Measurements from ENCODE around the gene SPG7. TPM values are rescaled to one million over a fixed set of nuclear protein-coding genes. Genes with fewer than 3 reads are reported as not detected.

The SPG7 gene
- total and polyA plus RNA-seq, 5 experiments from 2014 or later, result 44.8 to 169 (median 58.2) TPM

DNA sequence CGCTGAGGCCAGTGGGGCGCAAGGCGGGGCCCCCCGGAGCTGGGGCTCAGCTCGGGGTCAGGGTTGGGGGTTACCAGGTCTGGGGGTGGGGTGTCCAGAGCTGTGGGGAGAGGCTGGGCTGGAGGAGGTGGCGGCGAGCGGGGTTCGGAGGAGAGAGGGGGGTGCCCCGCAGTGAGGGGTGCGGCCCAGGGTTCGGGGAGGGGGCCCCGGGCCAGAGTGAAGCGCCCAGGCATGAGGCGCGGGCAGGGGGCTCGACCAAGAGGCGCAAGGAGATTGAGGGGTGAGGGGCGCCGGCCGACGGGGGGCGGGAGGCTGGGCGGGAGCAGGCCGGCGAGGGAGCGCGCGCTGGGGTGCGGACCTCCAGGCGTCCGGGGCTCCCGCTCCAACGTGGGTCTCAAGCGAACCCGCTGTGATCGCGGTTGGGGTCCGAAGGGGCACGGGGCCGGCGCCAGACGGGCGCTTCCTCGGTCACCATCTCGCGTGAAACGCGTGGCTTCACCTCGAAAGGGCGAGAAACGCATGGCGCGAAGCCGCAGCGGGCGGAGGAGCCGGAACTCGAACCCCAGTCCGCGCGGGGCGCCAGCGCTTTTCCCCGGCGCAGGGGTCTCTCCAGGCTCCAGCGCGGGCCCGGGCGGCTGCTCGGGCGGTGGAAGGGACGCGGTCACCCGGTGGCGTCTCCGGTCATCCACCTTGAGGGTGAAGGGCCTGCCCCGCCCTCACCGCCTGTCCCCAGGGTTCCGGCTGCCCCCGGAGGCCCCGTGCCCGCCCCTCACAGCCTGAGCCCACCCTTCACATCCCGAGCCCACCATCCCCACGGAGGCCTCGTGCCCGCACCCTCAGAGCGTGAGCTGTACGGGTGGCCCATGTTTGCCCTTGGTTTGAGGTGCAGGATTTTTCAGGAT lies 68.2 kb downstream of the SPG7 start:
- no peak overlapping the region for H3K4me3 Mint-ChIP-seq
- no peaks in the 10 kb centered on the region for H3K36me3 Mint-ChIP-seq
- peaks cover 3 to 26% (median 9%) of the 10 kb centered on the region in 5 donors for H3K27me3 Mint-ChIP-seq
- no peak overlapping the region for H3K27ac Mint-ChIP-seq
- peaks cover 9 to 18% (median 13%) of the 10 kb centered on the region in 4 donors for H3K4me1 Mint-ChIP-seq
- POLR2A ChIA-PET, result interaction anchor here (0.6 to 1.5 kb wide), 2 partner anchors 11 to 209 kb away, joined by 7 to 9 read pairs; no protein-coding TSS in a partner anchor
- DNase-seq, result no peak
- ATAC-seq, result no peak
- no peaks in the 10 kb centered on the region for H3K9me3 Mint-ChIP-seq

DNA sequence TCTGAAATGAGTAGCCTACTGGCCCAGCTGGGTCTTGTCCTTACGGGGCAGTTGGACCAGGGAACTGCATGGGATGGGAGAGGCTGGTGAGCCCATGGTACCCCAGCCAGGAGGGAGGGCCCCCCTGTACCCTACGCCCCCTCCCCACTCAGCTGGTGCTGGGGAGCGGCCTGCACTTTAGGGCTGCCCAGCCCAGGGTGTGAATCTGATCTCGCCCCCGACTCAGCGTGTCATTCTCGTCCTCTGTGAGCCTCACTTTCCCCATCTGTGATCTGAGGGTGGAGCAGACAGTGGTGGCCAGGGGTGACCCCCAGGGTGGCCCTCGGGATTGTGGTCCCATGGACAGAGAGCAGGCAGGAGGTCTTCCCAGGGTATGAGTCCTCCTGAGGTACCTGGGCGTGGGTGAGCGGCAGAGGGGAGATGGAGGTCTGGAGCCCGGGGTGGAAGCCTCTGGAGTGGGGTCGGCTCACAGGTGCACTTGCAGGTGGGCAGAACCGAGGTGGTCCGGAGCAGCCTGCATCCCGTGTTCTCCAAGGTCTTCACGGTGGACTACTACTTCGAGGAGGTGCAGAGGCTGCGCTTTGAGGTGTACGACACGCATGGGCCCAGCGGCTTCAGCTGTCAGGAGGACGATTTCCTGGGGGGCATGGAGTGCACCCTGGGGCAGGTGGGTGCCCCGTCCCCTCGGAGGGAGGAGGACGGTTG lies 69.0 kb downstream of the SPG7 start:
- H3K27me3 Mint-ChIP-seq, result peaks cover 3 to 22% (median 9%) of the 10 kb centered on the region in 5 donors
- no peaks in the 10 kb centered on the region for H3K9me3 Mint-ChIP-seq
- POLR2A ChIA-PET, result interaction anchor here (0.6 to 0.7 kb wide), 2 partner anchors 13 to 209 kb away, joined by 4 to 7 read pairs; no protein-coding TSS in a partner anchor
- peak overlapping the region in 1 of 10 donors; percentile 48 for H3K27ac Mint-ChIP-seq
- no peaks in the 10 kb centered on the region for H3K36me3 Mint-ChIP-seq
- H3K4me1 Mint-ChIP-seq, result peaks cover 3 to 13% (median 7%) of the 10 kb centered on the region in 4 donors
- no peak for ATAC-seq
- no peak for DNase-seq
- peak overlapping the region in 4 of 10 donors; percentile 25 to 71 (median 26) for H3K4me3 Mint-ChIP-seq

DNA sequence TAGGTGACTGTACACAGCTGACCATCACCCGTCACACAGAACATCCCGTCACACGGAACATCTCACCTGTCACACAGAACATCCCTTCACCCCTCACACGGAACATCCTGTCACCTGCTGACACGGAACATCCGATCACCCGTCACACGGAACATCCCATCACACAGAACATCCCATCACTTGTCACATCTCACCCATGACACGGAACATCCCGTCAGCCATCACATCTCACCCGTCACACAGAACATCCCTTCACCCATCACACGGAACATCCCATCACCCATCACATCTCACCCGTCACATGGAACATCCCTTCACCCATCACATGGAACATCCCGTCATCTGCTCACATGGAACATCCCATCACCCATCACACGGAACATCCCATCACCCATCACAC lies 71.1 kb downstream of the SPG7 start:
- H3K27ac Mint-ChIP-seq, result no peak overlapping the region
- POLR2A ChIA-PET, result interaction anchor here (0.7 kb wide), 2 partner anchors 145 to 171 kb away, joined by 3 to 4 read pairs; no protein-coding TSS in a partner anchor

DNA sequence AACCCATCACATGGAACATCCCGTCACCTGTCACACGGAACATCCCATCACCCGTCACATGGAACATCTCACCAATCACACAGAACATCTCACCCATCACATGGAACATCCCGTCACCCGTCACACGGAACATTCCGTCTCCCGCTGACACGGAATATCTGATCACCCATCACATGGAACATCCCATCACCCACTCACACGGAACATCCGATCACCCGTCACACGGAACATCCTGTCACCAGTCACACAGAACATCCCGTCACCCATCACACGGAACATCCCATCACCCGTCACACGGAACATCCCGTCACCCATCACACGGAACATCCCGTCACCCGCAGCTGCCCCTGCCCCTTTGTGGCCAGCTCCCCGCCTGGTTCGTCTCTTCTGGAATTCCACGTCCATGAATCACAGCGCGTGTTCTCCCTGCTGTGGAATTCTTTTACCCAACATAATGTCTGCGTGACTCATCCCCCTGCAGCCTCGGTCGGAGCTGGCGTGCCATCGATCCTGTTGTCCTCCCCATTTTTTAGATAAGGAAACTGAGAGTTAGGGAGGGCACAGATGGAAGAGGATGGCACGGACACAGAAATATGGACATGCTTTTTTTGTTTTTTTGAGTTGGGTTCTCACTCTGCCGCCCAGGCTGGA lies 73.0 kb downstream of the SPG7 start:
- DNase-seq, result no peak
- Mint-ChIP-seq H3K4me1 (no peaks in the 10 kb centered on the region), H3K9me3 (no peaks in the 10 kb centered on the region), H3K36me3 (no peaks in the 10 kb centered on the region), H3K27me3 (peaks cover 0 to 7% (median 0%) of the 10 kb centered on the region in 5 donors), H3K4me3 (no peak overlapping the region), H3K27ac (no peak overlapping the region)
- ATAC-seq, result no peak
- POLR2A ChIA-PET, result no interaction called here

More for the DNA sequence above, 71.1 kb downstream of the SPG7 start:
- Mint-ChIP-seq H3K9me3 (no peaks in the 10 kb centered on the region), H3K36me3 (no peaks in the 10 kb centered on the region), H3K4me1 (peaks cover 0 to 2% (median 0%) of the 10 kb centered on the region in 4 donors), H3K4me3 (no peak overlapping the region), H3K27me3 (peaks cover 0 to 7% (median 0%) of the 10 kb centered on the region in 5 donors)
- DNase-seq (no peak), ATAC-seq (no peak)

DNA sequence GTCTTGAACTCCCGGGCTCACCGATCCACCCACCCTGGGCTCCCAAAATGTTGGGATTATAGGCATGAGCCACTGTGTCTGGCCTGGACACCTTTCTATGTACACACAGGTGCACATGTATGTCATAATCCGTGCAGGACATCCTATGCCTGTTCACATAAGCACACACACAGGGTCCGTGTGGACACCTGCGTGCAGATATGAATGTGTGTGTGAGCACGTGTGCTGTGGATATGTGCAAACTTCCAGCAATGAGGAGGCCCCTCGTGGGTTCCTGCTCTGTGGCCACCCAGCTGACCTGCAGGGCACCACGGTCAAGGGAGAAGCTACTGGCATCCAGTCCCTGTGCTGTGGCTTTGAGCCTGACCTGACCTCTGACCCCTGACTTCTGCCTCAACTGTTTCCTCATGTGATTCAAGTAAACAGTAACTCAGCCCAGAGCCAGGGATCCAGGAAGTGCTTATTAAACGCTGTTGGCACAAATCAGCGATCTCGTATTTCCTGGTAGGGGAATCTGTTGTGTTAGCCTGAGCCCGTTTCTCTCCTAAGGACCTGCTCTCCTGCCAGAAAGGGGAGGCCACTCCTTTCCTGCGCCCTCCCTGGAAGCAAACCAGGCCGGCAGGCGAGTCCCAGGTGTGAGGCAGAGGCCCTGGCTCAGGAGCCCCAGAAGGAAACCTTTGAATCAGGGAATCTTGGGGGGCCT lies 73.8 kb downstream of the SPG7 start:
- Mint-ChIP-seq H3K9me3 (no peaks in the 10 kb centered on the region), H3K36me3 (no peaks in the 10 kb centered on the region), H3K4me3 (no peak overlapping the region), H3K4me1 (no peaks in the 10 kb centered on the region), H3K27ac (no peak overlapping the region), H3K27me3 (peaks cover 0 to 7% (median 0%) of the 10 kb centered on the region in 5 donors)
- no peak for ATAC-seq
- DNase-seq, result no peak
- POLR2A ChIA-PET, result no interaction called here

DNA sequence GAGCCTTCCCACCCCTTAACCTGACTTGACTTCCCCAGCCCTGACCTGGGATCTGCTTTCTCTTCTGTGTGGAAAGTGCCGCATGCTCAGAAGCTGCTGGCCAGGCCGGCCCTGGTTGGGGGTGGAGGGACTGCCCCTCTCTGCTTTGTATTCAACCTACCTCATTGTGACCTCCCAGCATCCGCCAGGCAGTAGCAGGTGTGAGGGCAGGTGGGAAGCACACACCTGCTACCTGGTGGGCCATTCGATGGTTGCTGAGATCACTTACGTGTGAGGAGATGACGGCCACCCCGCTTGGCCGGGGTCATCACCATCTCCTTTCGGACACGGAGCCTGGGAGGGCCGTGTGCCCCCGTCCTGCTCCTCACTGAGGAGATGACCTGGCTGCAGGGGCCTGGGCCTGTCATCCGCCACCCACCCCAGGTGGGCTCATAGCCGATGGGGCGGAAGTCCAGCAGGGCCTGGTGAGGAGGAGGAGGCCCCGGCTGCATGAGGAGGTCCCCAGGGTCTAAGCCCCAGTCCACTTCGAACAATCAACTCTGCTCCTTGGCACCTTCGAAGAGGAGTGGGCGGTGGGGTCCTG lies 74.5 kb downstream of the SPG7 start:
- H3K9me3 Mint-ChIP-seq, result no peaks in the 10 kb centered on the region
- peaks cover 0 to 2% (median 0%) of the 10 kb centered on the region in 5 donors for H3K27me3 Mint-ChIP-seq
- POLR2A ChIA-PET, result no interaction called here
- DNase-seq (no peak), ATAC-seq (no peak)
- H3K4me1 Mint-ChIP-seq, result no peaks in the 10 kb centered on the region
- H3K36me3 Mint-ChIP-seq, result no peaks in the 10 kb centered on the region
- H3K27ac Mint-ChIP-seq, result no peak overlapping the region
- no peak overlapping the region for H3K4me3 Mint-ChIP-seq

DNA sequence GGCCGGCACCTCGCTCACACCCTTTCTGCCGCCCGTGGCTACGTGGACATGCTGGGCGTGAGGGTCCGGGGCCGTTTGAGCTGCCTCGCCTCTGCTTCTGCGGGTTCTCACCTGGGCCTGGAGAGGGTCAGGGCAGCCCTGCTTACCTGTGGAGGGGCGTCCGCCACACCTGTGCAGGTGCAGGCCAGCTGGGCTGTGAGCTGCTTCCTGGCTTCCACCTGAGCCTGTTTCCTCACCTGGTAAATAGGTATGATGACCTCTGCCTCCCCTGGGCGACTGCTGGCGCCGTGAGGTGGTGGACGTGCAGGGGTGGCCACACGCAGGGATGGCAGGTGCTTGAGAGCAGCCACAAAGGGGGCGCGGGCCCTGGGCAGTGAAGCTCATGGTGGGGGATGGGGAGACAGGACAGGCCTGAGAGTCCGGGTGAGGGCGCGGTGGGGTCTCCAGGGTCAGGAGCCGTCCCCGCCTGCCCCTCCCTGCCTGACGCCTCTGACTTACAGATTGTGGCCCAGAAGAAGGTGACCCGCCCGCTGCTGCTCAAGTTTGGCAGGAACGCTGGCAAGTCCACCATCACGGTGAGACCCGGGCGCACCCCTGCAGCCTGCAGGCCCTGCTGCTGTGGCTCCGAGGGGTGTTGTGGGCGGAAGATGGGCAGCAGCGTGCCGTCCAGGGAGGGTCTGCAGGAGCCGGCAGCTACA lies 75.1 kb downstream of the SPG7 start:
- no peak overlapping the region for H3K4me3 Mint-ChIP-seq
- H3K4me1 Mint-ChIP-seq, result no peaks in the 10 kb centered on the region
- POLR2A ChIA-PET, result no interaction called here
- H3K27me3 Mint-ChIP-seq, result peaks cover 0 to under 1% (median 0%) of the 10 kb centered on the region in 5 donors
- H3K36me3 Mint-ChIP-seq, result no peaks in the 10 kb centered on the region
- H3K9me3 Mint-ChIP-seq, result no peaks in the 10 kb centered on the region
- H3K27ac Mint-ChIP-seq, result no peak overlapping the region
- ATAC-seq (no peak), DNase-seq (no peak)

DNA sequence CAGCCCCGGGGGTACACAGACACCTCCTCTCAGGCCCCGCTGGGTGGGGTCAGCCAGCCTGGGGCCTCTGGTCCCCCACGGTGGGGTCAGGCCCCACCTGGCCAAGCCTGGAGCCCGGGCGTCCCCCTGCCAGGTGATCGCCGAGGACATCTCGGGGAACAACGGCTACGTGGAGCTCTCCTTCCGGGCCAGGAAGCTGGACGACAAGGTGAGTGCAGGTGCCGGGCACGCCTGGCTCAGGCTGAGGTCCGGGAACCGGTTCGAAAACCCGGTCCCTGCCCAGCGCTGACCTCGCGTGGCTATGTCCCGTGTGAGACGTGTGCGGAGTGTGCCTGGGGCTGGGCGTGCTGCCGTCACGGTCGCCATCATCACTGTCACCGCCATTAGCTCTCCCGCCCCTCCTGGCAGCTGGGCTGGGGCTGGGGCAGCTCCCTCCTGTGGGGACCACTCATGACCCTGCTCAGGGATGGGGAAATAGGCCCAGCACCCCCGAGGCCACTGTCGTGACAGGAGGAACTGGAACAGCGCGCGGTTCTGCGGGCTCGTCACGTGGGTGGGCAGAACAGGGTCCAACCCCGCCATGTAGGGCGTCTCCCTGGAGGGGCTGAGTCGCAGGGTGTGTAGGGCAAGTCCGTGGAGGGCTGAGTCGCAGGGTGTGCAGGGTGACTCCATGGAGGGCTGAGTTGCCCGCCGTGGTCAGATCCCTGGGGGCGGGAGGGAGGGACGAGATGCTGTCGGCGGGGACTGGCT lies 75.9 kb downstream of the SPG7 start:
- Mint-ChIP-seq H3K4me3 (no peak overlapping the region), H3K9me3 (no peaks in the 10 kb centered on the region), H3K36me3 (no peaks in the 10 kb centered on the region), H3K27ac (no peak overlapping the region), H3K4me1 (no peaks in the 10 kb centered on the region), H3K27me3 (no peaks in the 10 kb centered on the region)
- POLR2A ChIA-PET, result no interaction called here
- DNase-seq (no peak), ATAC-seq (no peak)

DNA sequence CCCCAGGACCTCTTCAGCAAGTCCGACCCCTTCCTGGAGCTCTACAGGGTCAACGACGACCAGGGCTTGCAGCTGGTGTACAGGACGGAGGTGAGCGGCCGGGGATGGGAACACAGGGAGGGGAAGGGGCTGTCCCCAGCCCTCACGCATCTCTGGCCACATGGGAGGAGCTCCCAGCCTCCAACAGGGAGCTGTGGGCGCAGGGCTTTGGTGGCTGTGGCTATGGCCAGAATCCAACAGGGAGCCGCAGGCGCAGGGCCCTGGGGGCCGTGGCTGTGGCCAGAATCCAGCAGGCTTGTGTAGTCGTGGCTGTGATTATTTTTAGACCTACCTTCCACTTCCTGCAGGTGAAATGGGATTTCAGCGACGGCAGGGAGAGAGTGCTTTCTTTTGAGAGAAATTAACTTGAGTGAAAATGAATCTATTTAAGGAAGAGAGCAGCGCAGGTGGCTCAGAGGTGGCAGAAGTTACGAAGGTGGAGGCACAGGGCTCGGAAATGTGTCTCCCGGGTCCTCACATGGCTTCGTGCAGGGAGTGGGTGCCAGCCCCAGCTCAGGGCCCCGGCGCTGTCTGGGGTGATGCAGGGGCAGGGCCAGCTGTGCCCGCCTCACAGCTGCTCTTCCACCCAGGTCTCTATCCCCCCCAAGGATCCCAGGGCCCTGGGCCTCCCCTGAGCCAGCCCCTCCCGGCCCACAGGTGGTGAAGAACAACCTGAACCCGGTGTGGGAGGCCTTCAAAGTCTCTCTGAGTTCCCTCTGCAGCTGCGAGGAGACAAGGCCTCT lies 76.8 kb downstream of the SPG7 start:
- DNase-seq (no peak), ATAC-seq (no peak)
- H3K27me3 Mint-ChIP-seq, result no peaks in the 10 kb centered on the region
- no peaks in the 10 kb centered on the region for H3K9me3 Mint-ChIP-seq
- H3K27ac Mint-ChIP-seq, result peak overlapping the region in 1 of 10 donors; percentile 37
- POLR2A ChIA-PET, result no interaction called here
- H3K4me1 Mint-ChIP-seq, result no peaks in the 10 kb centered on the region
- H3K4me3 Mint-ChIP-seq, result no peak overlapping the region
- no peaks in the 10 kb centered on the region for H3K36me3 Mint-ChIP-seq

DNA sequence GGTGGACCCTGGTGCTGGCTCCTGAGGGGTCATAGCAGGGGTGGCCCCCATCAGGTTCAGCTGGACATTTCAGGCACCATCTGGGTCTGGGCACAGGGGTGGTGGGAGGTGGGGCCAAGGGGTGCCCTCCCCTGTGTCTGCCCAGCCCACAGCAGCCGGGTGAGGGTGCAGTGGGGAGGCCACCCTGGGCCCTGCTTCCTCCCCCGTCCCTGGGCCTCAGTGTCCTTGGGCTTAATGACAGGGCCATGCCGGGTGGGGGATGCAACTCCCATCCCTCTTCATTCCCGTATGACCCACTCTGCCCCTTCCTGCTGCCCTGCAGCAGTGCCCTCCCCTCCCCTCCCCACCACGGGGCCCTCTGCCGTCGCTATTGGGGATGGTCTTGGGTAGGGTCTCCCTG lies 78.0 kb downstream of the SPG7 start:
- no peak overlapping the region for H3K4me3 Mint-ChIP-seq
- POLR2A ChIA-PET, result no interaction called here

More for the DNA sequence above, 78.0 kb downstream of the SPG7 start:
- no peaks in the 10 kb centered on the region for H3K4me1 Mint-ChIP-seq
- no peaks in the 10 kb centered on the region for H3K9me3 Mint-ChIP-seq
- DNase-seq (no peak), ATAC-seq (no peak)
- H3K27ac Mint-ChIP-seq, result no peak overlapping the region
- H3K27me3 Mint-ChIP-seq, result no peaks in the 10 kb centered on the region
- H3K36me3 Mint-ChIP-seq, result no peaks in the 10 kb centered on the region
